ENCODE results near the gene ZBTB42. TPM values are rescaled to one million over a fixed set of nuclear protein-coding genes. Genes with fewer than 3 reads are reported as not detected.
A peak's percentile ranks its signal among the peaks of the same experiment; 100 is the strongest.

Gene ZBTB42
- total RNA-seq, 1 experiment from 2014 or later, result 6.1 TPM

GRCh38 chr14:104754213-104754851 is 46.6 kb upstream of the ZBTB42 start:
- H3K79me2 ChIP-seq (ENCODE audit: insufficient read depth, low read length), result peaks cover 16% of the 10 kb centered on the region; the same call in 1 of the 2 replicates
- WGBS (ENCODE audit: extremely low coverage, insufficient read length, low lambda C conversion rate), result no CpG with 5 or more reads among the region's 13 CpGs
- TF ChIP-seq, protein P1, sequence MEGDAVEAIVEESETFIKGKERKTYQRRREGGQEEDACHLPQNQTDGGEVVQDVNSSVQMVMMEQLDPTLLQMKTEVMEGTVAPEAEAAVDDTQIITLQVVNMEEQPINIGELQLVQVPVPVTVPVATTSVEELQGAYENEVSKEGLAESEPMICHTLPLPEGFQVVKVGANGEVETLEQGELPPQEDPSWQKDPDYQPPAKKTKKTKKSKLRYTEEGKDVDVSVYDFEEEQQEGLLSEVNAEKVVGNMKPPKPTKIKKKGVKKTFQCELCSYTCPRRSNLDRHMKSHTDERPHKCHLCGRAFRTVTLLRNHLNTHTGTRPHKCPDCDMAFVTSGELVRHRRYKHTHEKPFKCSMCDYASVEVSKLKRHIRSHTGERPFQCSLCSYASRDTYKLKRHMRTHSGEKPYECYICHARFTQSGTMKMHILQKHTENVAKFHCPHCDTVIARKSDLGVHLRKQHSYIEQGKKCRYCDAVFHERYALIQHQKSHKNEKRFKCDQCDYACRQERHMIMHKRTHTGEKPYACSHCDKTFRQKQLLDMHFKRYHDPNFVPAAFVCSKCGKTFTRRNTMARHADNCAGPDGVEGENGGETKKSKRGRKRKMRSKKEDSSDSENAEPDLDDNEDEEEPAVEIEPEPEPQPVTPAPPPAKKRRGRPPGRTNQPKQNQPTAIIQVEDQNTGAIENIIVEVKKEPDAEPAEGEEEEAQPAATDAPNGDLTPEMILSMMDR (conservative IDR thresholded peaks at IDR 0.05), result no peak

More at GRCh38 chr14:104754213-104754851, 46.6 kb upstream of the ZBTB42 start:
- Histone ChIP-seq H3K18ac (ENCODE audit: insufficient read length, low read depth, low read length) (no peak overlapping the region), H3K56ac (ENCODE audit: insufficient read length, low read depth, low read length) (no peak overlapping the region), H3K4me2 (ENCODE audit: insufficient read depth, insufficient read length, low read length) (peak overlapping the region; percentile 88), H3K79me1 (ENCODE audit: insufficient read depth, low read depth, low read length, poor library complexity, severe bottlenecking) (no peaks in the 10 kb centered on the region), H2BK12ac (ENCODE audit: insufficient read length, low read depth, low read length) (no peak overlapping the region), H3K23ac (ENCODE audit: insufficient read length, low read depth, low read length) (no peak overlapping the region), H4K20me1 (ENCODE audit: control insufficient read depth, insufficient read depth, insufficient read length) (no peaks in the 10 kb centered on the region), H3K27me3 (ENCODE audit: insufficient read depth, low read length) (no peaks in the 10 kb centered on the region), H4K5ac (ENCODE audit: insufficient read length, low read depth, low read length) (no peak overlapping the region), H2BK15ac (ENCODE audit: low read depth, low read length) (no peak overlapping the region), H4K91ac (ENCODE audit: insufficient read length, low read depth, low read length) (no peak overlapping the region), H2AFZ (ENCODE audit: low read length) (no peak overlapping the region), H4K8ac (replicated peaks; ENCODE audit: insufficient read length, low read depth, low read length) (no peak overlapping the region), H3K4me1 (ENCODE audit: insufficient read depth, low read length) (no peaks in the 10 kb centered on the region; the same call in 1 of the 2 replicates), H3K4ac (ENCODE audit: low read depth, low read length) (no peak overlapping the region), H2BK5ac (ENCODE audit: insufficient read length, low read length) (no peak overlapping the region), H3K9me3 (ENCODE audit: control insufficient read depth, low read depth, low read length) (peaks cover 6% of the 10 kb centered on the region), H3K9ac (ENCODE audit: extremely low read depth, insufficient read length, low read length) (peak overlapping the region; percentile 92), H2BK120ac (ENCODE audit: low read depth, low read length, poor library complexity, severe bottlenecking) (no peak overlapping the region), H3T11ph (ENCODE audit: low read length) (no peak overlapping the region), H3K14ac (ENCODE audit: insufficient read depth, low read length) (no peak overlapping the region), H2BK20ac (ENCODE audit: low read depth, low read length, poor library complexity, severe bottlenecking) (no peak overlapping the region), H3K23me2 (ENCODE audit: insufficient read length, low read depth, low read length, poor library complexity, severe bottlenecking) (peaks cover 12% of the 10 kb centered on the region), H3K27ac (ENCODE audit: insufficient read length, low read depth, low read length) (no peak overlapping the region), H2AK5ac (ENCODE audit: insufficient read length, low read length) (no peak overlapping the region)
- Mint-ChIP-seq H3K4me1 (peaks cover 12 to 18% of the 10 kb centered on the region in 2 experiments), H3K27me3 (ENCODE audit: low read depth) (peaks cover 7% of the 10 kb centered on the region), H3K9me3 (peaks cover 13 to 19% of the 10 kb centered on the region in 2 experiments), H3K27ac (peak overlapping the region in 2 of 3 experiments; percentile 29 to 73; a peak in 2 of 7 replicates), H3K36me3 (ENCODE audit: insufficient read depth in 1 of 3, low read depth in 3 of 3) (peaks cover 22 to 57% (median 52%) of the 10 kb centered on the region in 3 experiments; a peak in 6 of 7 replicates), H3K4me3 (peak overlapping the region; percentile 87 to 90)
- no peak for DNase-seq
